Endothelial cell (in vitro differentiated cells): ENCODE data around the gene MED23. TPM values are rescaled to one million over a fixed set of nuclear protein-coding genes. Genes with fewer than 3 reads are reported as not detected.

Experiments
- DNase-seq: peaks from one replicate; pipeline ENCODE4 v3.0.0; 2021; ENCODE audit warnings: low spot score
- H3K27ac Mint-ChIP-seq: one replicate; pipeline ENCODE4 v1.8.0; 2021; ENCODE audit warnings: mixed read lengths, inconsistent platforms; ENCODE audit not compliant: unreplicated experiment
- H3K27me3 Mint-ChIP-seq: one replicate; pipeline ENCODE4 v1.8.0; 2021; ENCODE audit warnings: mild to moderate bottlenecking, moderate library complexity, mixed read lengths, inconsistent platforms; ENCODE audit not compliant: unreplicated experiment
- H3K36me3 Mint-ChIP-seq: one replicate; pipeline ENCODE4 v1.8.0; 2021; ENCODE audit warnings: mild to moderate bottlenecking, low read depth, mixed read lengths, inconsistent platforms; ENCODE audit not compliant: unreplicated experiment
- H3K4me1 Mint-ChIP-seq: one replicate; pipeline ENCODE4 v1.8.0; 2021; ENCODE audit warnings: mild to moderate bottlenecking, mixed read lengths, inconsistent platforms; ENCODE audit not compliant: unreplicated experiment
- H3K4me3 Mint-ChIP-seq: one replicate; pipeline ENCODE4 v1.8.0; 2021; ENCODE audit warnings: mild to moderate bottlenecking, mixed read lengths, inconsistent platforms; ENCODE audit not compliant: unreplicated experiment
- H3K9me3 Mint-ChIP-seq: one replicate; pipeline ENCODE4 v1.8.0; 2021; ENCODE audit warnings: mixed read lengths, inconsistent platforms; ENCODE audit not compliant: unreplicated experiment
- total RNA-seq: library from RNA; stranded (reverse); fragmentation: NEBNext Ultra II Directional; extraction: Animal tissue kit (Norgen Biotek cat#: 25700); gene quantifications from one replicate; pipeline ENCODE4 v1.2.1, GENCODE V29; 2021; ENCODE audit not compliant: unreplicated experiment
- TF ChIP-seq, protein P1 (sequence below): fragments of 200-600 bp; sonication (generic); IDR thresholded peaks from one replicate; pipeline ENCODE4 v1.5.0; 2021; ENCODE audit warnings: antibody characterized with exemption; ENCODE audit not compliant: unreplicated experiment

Gene MED23
- total RNA-seq, 1 donor from 2014 or later = 32.1 TPM

DNA sequence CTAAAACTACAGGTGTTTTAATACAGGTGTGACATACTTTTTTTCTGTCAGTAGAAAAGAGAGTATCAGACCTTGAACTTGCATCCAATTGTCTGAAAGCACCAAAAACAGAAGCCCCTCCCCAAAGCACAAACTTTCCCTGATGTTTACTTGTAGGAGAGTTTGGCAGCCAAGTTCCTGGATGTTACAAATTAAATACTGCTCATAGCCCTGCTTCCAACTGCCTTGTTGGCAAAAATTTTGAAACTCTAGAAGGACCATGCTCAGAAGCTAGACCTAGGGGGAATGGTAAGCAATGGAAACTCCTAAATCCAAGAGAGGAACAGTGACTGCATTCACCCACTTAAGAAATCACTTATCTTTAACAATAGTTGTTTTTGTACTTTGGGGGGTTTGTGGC is 72.0 kb downstream of the MED23 start:
- no peaks in the 10 kb centered on the region for H3K36me3 Mint-ChIP-seq
- H3K27ac Mint-ChIP-seq = no peak overlapping the region
- H3K9me3 Mint-ChIP-seq = no peaks in the 10 kb centered on the region
- H3K27me3 Mint-ChIP-seq = no peaks in the 10 kb centered on the region
- no peak for DNase-seq
- no peak overlapping the region for H3K4me3 Mint-ChIP-seq
- TF ChIP-seq, protein P1, sequence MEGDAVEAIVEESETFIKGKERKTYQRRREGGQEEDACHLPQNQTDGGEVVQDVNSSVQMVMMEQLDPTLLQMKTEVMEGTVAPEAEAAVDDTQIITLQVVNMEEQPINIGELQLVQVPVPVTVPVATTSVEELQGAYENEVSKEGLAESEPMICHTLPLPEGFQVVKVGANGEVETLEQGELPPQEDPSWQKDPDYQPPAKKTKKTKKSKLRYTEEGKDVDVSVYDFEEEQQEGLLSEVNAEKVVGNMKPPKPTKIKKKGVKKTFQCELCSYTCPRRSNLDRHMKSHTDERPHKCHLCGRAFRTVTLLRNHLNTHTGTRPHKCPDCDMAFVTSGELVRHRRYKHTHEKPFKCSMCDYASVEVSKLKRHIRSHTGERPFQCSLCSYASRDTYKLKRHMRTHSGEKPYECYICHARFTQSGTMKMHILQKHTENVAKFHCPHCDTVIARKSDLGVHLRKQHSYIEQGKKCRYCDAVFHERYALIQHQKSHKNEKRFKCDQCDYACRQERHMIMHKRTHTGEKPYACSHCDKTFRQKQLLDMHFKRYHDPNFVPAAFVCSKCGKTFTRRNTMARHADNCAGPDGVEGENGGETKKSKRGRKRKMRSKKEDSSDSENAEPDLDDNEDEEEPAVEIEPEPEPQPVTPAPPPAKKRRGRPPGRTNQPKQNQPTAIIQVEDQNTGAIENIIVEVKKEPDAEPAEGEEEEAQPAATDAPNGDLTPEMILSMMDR = no peak
- H3K4me1 Mint-ChIP-seq = no peaks in the 10 kb centered on the region

DNA sequence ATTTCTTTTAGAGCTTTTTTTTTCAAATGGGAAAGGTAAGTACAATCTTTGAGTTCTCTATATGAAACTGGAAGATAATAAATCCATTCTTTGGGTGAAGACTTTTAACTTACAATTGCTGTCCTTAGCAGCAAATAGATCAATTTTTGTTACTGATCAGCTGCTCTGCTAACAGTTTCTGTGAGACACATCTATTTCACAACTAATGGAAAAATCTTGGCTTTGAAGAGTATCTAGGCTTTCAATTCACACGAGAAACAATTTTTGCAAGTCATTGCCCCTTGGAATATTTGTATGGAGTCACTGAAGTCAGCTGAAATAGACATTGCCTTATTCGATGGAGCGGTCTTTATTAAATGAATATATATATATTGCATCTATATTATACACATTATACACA is 75.5 kb downstream of the MED23 start:
- no peaks in the 10 kb centered on the region for H3K4me1 Mint-ChIP-seq
- H3K9me3 Mint-ChIP-seq = no peaks in the 10 kb centered on the region
- TF ChIP-seq, protein P1 = no peak
- H3K4me3 Mint-ChIP-seq = no peak overlapping the region
- no peaks in the 10 kb centered on the region for H3K36me3 Mint-ChIP-seq
- no peak for DNase-seq
- no peak overlapping the region for H3K27ac Mint-ChIP-seq
- no peaks in the 10 kb centered on the region for H3K27me3 Mint-ChIP-seq

DNA sequence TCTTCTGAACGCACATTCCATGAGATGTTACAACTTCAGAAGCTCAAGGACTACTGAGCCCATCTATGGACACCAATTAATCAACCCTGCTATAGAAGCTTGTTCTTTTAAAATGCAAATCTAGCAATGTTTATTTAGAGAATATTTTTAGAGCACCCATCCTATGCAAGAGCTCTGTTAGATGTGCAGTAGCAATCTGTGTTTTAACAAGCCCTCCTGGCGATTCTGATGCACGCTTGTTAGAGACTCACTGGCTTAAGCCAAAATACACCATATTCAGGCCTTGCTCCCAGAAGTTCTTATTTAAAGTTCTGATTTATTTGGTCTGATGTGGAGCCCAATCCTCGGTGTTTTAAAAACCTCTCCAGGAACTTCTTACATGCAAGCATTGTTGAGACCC is 76.1 kb downstream of the MED23 start:
- H3K9me3 Mint-ChIP-seq = no peaks in the 10 kb centered on the region
- no peak for DNase-seq
- TF ChIP-seq, protein P1 = no peak
- H3K27me3 Mint-ChIP-seq = no peaks in the 10 kb centered on the region
- H3K4me1 Mint-ChIP-seq = no peaks in the 10 kb centered on the region
- H3K36me3 Mint-ChIP-seq = no peaks in the 10 kb centered on the region
- no peak overlapping the region for H3K4me3 Mint-ChIP-seq
- H3K27ac Mint-ChIP-seq = no peak overlapping the region

DNA sequence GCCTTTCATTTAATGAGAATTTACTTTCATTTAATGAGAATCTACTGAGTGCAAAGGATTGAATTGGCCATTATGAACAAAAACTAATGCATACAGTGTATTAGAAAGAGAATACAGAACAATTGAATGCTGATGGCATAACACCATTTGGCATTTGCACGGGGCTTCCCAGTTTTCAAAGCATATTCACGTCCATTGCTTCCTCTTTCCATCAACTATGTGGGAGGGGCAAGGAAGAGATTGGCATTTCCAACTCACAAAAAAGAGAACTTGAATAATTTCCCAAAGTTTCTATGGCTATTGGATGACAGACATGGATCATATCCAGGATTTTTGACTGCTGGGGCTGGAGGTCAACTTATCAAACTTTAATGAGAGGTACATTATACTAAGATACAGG is 78.2 kb downstream of the MED23 start:
- Mint-ChIP-seq H3K27me3 (no peaks in the 10 kb centered on the region), H3K4me1 (no peaks in the 10 kb centered on the region), H3K36me3 (no peaks in the 10 kb centered on the region), H3K27ac (no peak overlapping the region), H3K9me3 (no peaks in the 10 kb centered on the region), H3K4me3 (no peak overlapping the region)
- no peak for DNase-seq
- TF ChIP-seq, protein P1 = no peak

DNA sequence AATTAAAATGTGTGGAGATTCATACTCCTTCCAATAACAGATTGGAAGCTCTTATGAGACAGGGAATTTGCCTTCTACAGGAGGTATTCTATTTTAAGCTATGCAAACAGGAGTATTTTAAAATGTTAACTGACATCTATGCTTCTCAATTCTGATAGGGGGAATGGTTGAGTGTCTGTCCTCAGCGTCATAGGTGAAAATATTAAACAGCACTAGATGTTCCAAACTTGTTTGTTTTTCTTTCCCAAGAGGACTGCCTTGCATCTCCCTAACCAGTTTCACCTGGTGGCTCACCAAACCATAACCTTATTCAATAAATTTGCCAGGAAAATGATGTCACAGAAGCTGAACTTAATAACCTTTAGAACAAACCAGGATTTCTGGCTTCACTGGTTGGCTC is 79.6 kb downstream of the MED23 start:
- no peak overlapping the region for H3K27ac Mint-ChIP-seq
- no peak for DNase-seq
- H3K36me3 Mint-ChIP-seq = no peaks in the 10 kb centered on the region
- H3K4me3 Mint-ChIP-seq = no peak overlapping the region
- H3K27me3 Mint-ChIP-seq = no peaks in the 10 kb centered on the region
- TF ChIP-seq, protein P1 = no peak
- no peaks in the 10 kb centered on the region for H3K9me3 Mint-ChIP-seq
- H3K4me1 Mint-ChIP-seq = no peaks in the 10 kb centered on the region
